HG03521 (cell line): ENCODE results near the gene EIF1.
"Not testable (repeated sequence)": the region's sequence is repeated elsewhere in the genome, so short reads cannot be mapped to it uniquely, and the experiment has no call there.

Experiments
- ATAC-seq: cut with Tn5 transposase; IDR thresholded peaks from one replicate; pipeline ENCODE4 v1.9.1; 2021; ENCODE audit warnings: mild to moderate bottlenecking, moderate library complexity; ENCODE audit not compliant: unreplicated experiment

EIF1 gene

GRCh38 chr17:41655611-41656111, 33.0 kb upstream of the EIF1 start:
- ATAC-seq: no peak

- no peak for ATAC-seq
Observed at GRCh38 chr17:41656249-41657023, 32.2 kb upstream of the EIF1 start.

- no peak for ATAC-seq
Observed at GRCh38 chr17:41657176-41657754, 31.4 kb upstream of the EIF1 start.

GRCh38 chr17:41657936-41658335, 30.7 kb upstream of the EIF1 start:
- ATAC-seq: no peak

GRCh38 chr17:41658846-41659245, 29.8 kb upstream of the EIF1 start:
- ATAC-seq: no peak

GRCh38 chr17:41659427-41660212, 29.1 kb upstream of the EIF1 start:
- ATAC-seq: no peak

GRCh38 chr17:41660221-41660711, 28.4 kb upstream of the EIF1 start:
- ATAC-seq: no peak

- ATAC-seq: no peak
Observed at GRCh38 chr17:41663451-41664171, 25.1 kb upstream of the EIF1 start.

GRCh38 chr17:41664172-41664457, 24.6 kb upstream of the EIF1 start:
- no peak for ATAC-seq

GRCh38 chr17:41664587-41665565, 23.8 kb upstream of the EIF1 start:
- ATAC-seq: no peak

- ATAC-seq: peak; percentile 57
Observed at GRCh38 chr17:41665566-41666236, 23.0 kb upstream of the EIF1 start.

- ATAC-seq: peak; percentile 26
Observed at GRCh38 chr17:41666237-41666641, 22.4 kb upstream of the EIF1 start.

GRCh38 chr17:41666708-41667279, 21.9 kb upstream of the EIF1 start:
- ATAC-seq: peak; percentile 42

GRCh38 chr17:41667280-41668041, 21.2 kb upstream of the EIF1 start:
- ATAC-seq: no peak

- ATAC-seq: no peak
Observed at GRCh38 chr17:41672153-41672552, 16.5 kb upstream of the EIF1 start.

GRCh38 chr17:41675157-41676057, 13.3 kb upstream of the EIF1 start:
- not testable (repeated sequence) for ATAC-seq

GRCh38 chr17:41676058-41676419, 12.6 kb upstream of the EIF1 start:
- no peak for ATAC-seq
